ENCODE data around the gene CCDC57.

- no peak for TF ChIP-seq CTCF (conservative IDR thresholded peaks at IDR 0.05; ENCODE audit: low read depth, low read length)
- no peak for TF ChIP-seq POLR2A (IDR thresholded peaks at IDR 0.05; ENCODE audit: low read depth, low read length)
- no peak for TF ChIP-seq NFE2L2 (IDR thresholded peaks at IDR 0.05; ENCODE audit: low read depth, low read length)
- TF ChIP-seq BHLHE40 (IDR thresholded peaks at IDR 0.05; ENCODE audit: low read depth, low read length): no peak
- no peak for TF ChIP-seq SMC3 (IDR thresholded peaks at IDR 0.05; ENCODE audit: low read depth, low read length)
- no peak for TF ChIP-seq MXI1 (IDR thresholded peaks at IDR 0.05; ENCODE audit: borderline replicate concordance, low read depth, low read length)
- no peak for TF ChIP-seq USF2 (IDR thresholded peaks at IDR 0.05; ENCODE audit: low read depth, low read length)
- TF ChIP-seq RCOR1 (IDR thresholded peaks at IDR 0.05; ENCODE audit: insufficient replicate concordance, low read length): no peak
Measured at GRCh38 chr17:82225368-82226029, 12.9 kb upstream of the CCDC57 start.

Data from IMR-90 (cell line).